GM18873 (cell line): Measurements from ENCODE around the gene ZAP70.
"Not testable (repeated sequence)": the region's sequence is repeated elsewhere in the genome, so short reads cannot be mapped to it uniquely, and the experiment has no call there.

Experiments
- ATAC-seq: cut with Tn5 transposase; IDR thresholded peaks from one replicate; pipeline ENCODE4 v1.9.1; 2021; ENCODE audit warnings: mild to moderate bottlenecking, moderate library complexity, moderate number of reproducible peaks; ENCODE audit not compliant: unreplicated experiment, low FRiP score

Gene ZAP70

GRCh38 chr2:97697252-97698235 is 15.8 kb upstream of the ZAP70 start:
- ATAC-seq = no peak

GRCh38 chr2:97698530-97698929 is 14.8 kb upstream of the ZAP70 start:
- no peak for ATAC-seq

- no peak for ATAC-seq
Measured at GRCh38 chr2:97699765-97700444, 13.5 kb upstream of the ZAP70 start.

- ATAC-seq = no peak
Measured at GRCh38 chr2:97701186-97701585, 12.2 kb upstream of the ZAP70 start.

GRCh38 chr2:97701851-97702465 is 11.4 kb upstream of the ZAP70 start:
- no peak for ATAC-seq

GRCh38 chr2:97702731-97703470 is 10.5 kb upstream of the ZAP70 start:
- ATAC-seq = no peak

- ATAC-seq = no peak
Measured at GRCh38 chr2:97703741-97704140, 9.6 kb upstream of the ZAP70 start.

- no peak for ATAC-seq
Measured at GRCh38 chr2:97704989-97705388, 8.4 kb upstream of the ZAP70 start.

GRCh38 chr2:97706112-97706511 is 7.3 kb upstream of the ZAP70 start:
- ATAC-seq = no peak

GRCh38 chr2:97706708-97707345 is 6.5 kb upstream of the ZAP70 start:
- ATAC-seq = no peak

- no peak for ATAC-seq
Measured at GRCh38 chr2:97707362-97708047, 5.9 kb upstream of the ZAP70 start.

- ATAC-seq = no peak
Measured at GRCh38 chr2:97708048-97708380, 5.4 kb upstream of the ZAP70 start.

- ATAC-seq = no peak
Measured at GRCh38 chr2:97708608-97709007, 4.8 kb upstream of the ZAP70 start.

- no peak for ATAC-seq
Measured at GRCh38 chr2:97711394-97711711, 2.0 kb upstream of the ZAP70 start.

GRCh38 chr2:97712175-97712574 is 1.2 kb upstream of the ZAP70 start:
- ATAC-seq = not testable (repeated sequence)

- no peak for ATAC-seq
Measured at GRCh38 chr2:97712693-97713295, 582 bp upstream of the ZAP70 start.

- ATAC-seq = no peak
Measured at GRCh38 chr2:97714084-97714949, 941 bp downstream of the ZAP70 start.

- no peak for ATAC-seq
Measured at GRCh38 chr2:97714950-97715652, 1.7 kb downstream of the ZAP70 start.
